Naive thymus-derived CD8-positive, alpha-beta T cell (primary cell): ENCODE data around the gene UCK1. TPM values are rescaled to one million over a fixed set of nuclear protein-coding genes. Genes with fewer than 3 reads are reported as not detected.
"Not testable (repeated sequence)": the region's sequence is repeated elsewhere in the genome, so short reads cannot be mapped to it uniquely, and the experiment has no call there.

Experiments
- ATAC-seq, 2 donors: fragments of 150-1000 bp; cut with Tn5 transposase in 1 of 2; sonication (Bioruptor Pico), chemical (Tn5 transposase) in 1 of 2; 1 replicate in 1 of 2; 2 replicates in 1 of 2; pipeline ENCODE4 v1.10.0; 2021; ENCODE audit warnings: mild to moderate bottlenecking in 2 of 2, moderate library complexity in 2 of 2
- POLR2A ChIA-PET: fragments of 350-600 bp; sonication (Branson Sonifier 250); formaldehyde crosslinking; loops from one replicate; lab custom pipeline; 2021; ENCODE audit warnings: antibody characterized with exemption; lab: Charles Lee
- DNase-seq, 10 donors: peaks; one replicate each; pipeline versions ENCODE4 v3.0.0 to v3.0.0-alpha.2; 2020 to 2022
- H3K27ac Mint-ChIP-seq, 10 donors: one replicate each; pipeline ENCODE4 v1.8.0; 2020 to 2022; ENCODE audit warnings: mild to moderate bottlenecking in 10 of 10, mixed read lengths in 10 of 10, moderate library complexity in 4 of 10, inconsistent platforms in 1 of 10
- H3K27me3 Mint-ChIP-seq, 5 donors: one replicate each; pipeline ENCODE4 v1.8.0; 2021 to 2022; ENCODE audit warnings: mixed read lengths in 5 of 5
- H3K36me3 Mint-ChIP-seq, 3 donors: one replicate each; pipeline ENCODE4 v1.8.0; 2020 to 2022; ENCODE audit warnings: mixed read lengths in 3 of 3, mild to moderate bottlenecking in 2 of 3, inconsistent platforms in 1 of 3
- H3K4me1 Mint-ChIP-seq, 4 donors: one replicate each; pipeline ENCODE4 v1.8.0; 2021 to 2022; ENCODE audit warnings: mixed read lengths in 4 of 4
- H3K4me3 Mint-ChIP-seq, 10 donors: one replicate each; pipeline ENCODE4 v1.8.0; 2020 to 2022; ENCODE audit warnings: mild to moderate bottlenecking in 10 of 10, mixed read lengths in 10 of 10, moderate library complexity in 6 of 10, inconsistent platforms in 1 of 10
- H3K9me3 Mint-ChIP-seq, 9 donors: one replicate each; pipeline ENCODE4 v1.8.0; 2020 to 2022; ENCODE audit warnings: mixed read lengths in 9 of 9, mild to moderate bottlenecking in 3 of 9, inconsistent platforms in 1 of 9, moderate library complexity in 1 of 9
- polyA plus RNA-seq, 3 donors: library from polyadenylated mRNA; unstranded; fragments of 300-500 nt; fragmentation: Illumina TruSeq; gene quantifications; one replicate each; pipeline ENCODE4 v1.2.3, GENCODE V29; 2021
- total RNA-seq, 8 experiments: library from RNA in 2 of 8; stranded (reverse) in 2 of 8; gene quantifications; one replicate each; pipeline ENCODE4 v1.2.3 and lab custom pipeline; 2021 to 2026

Gene UCK1
- total and polyA plus RNA-seq, 5 experiments from 2014 or later: 21.8 to 29.9 (median 24.0) TPM

GRCh38 chr9:131518553-131518952 lies 12.5 kb downstream of the UCK1 start:
- POLR2A ChIA-PET: no interaction called here
- Mint-ChIP-seq H3K36me3 (peaks cover 0 to 61% (median 12%) of the 10 kb centered on the region in 3 donors), H3K4me3 (no peak overlapping the region), H3K9me3 (no peaks in the 10 kb centered on the region), H3K4me1 (peaks cover 0 to 1% (median 0%) of the 10 kb centered on the region in 4 donors), H3K27ac (no peak overlapping the region), H3K27me3 (no peaks in the 10 kb centered on the region)
- no peak for ATAC-seq
- DNase-seq: no peak

- Mint-ChIP-seq H3K9me3 (no peaks in the 10 kb centered on the region), H3K4me3 (peak overlapping the region in 1 of 10 donors; percentile 29), H3K4me1 (peaks cover 0 to 1% (median 0%) of the 10 kb centered on the region in 4 donors), H3K36me3 (peaks cover 0 to 59% (median 12%) of the 10 kb centered on the region in 3 donors), H3K27ac (peak overlapping the region in 4 of 10 donors; percentile 11 to 48 (median 42)), H3K27me3 (no peaks in the 10 kb centered on the region)
- no peak for ATAC-seq
- no peak for DNase-seq
- POLR2A ChIA-PET: no interaction called here
These were observed 13.3 kb downstream of the UCK1 start for GRCh38 chr9:131517761-131518190.

- Mint-ChIP-seq H3K27ac (no peak overlapping the region), H3K9me3 (no peaks in the 10 kb centered on the region), H3K27me3 (no peaks in the 10 kb centered on the region), H3K4me3 (no peak overlapping the region), H3K4me1 (peaks cover 0 to 3% (median 0%) of the 10 kb centered on the region in 4 donors), H3K36me3 (peaks cover 0 to 62% (median 12%) of the 10 kb centered on the region in 3 donors)
- DNase-seq (no peak), ATAC-seq (no peak)
- POLR2A ChIA-PET: no interaction called here
These were observed 14.1 kb downstream of the UCK1 start for GRCh38 chr9:131516930-131517329.

GRCh38 chr9:131516100-131516499 lies 15.0 kb downstream of the UCK1 start:
- DNase-seq: no peak
- POLR2A ChIA-PET: no interaction called here
- peaks cover 0 to 62% (median 12%) of the 10 kb centered on the region in 3 donors for H3K36me3 Mint-ChIP-seq
- ATAC-seq: no peak
- no peak overlapping the region for H3K27ac Mint-ChIP-seq
- no peak overlapping the region for H3K4me3 Mint-ChIP-seq
- no peaks in the 10 kb centered on the region for H3K9me3 Mint-ChIP-seq
- peaks cover 0 to 3% (median 0%) of the 10 kb centered on the region in 4 donors for H3K4me1 Mint-ChIP-seq
- H3K27me3 Mint-ChIP-seq: no peaks in the 10 kb centered on the region

- ATAC-seq, H3K4me3 Mint-ChIP-seq, H3K4me1 Mint-ChIP-seq, H3K27me3 Mint-ChIP-seq, H3K9me3 Mint-ChIP-seq, POLR2A ChIA-PET, DNase-seq, H3K27ac Mint-ChIP-seq: not testable (repeated sequence)
- H3K36me3 Mint-ChIP-seq: peaks cover 0 to 64% (median 11%) of the 10 kb centered on the region in 3 donors
These were observed 15.5 kb downstream of the UCK1 start for GRCh38 chr9:131515559-131516031.

- H3K4me3 Mint-ChIP-seq: no peak overlapping the region
These were observed 17.9 kb downstream of the UCK1 start for GRCh38 chr9:131513177-131513576.

GRCh38 chr9:131511880-131512279 lies 19.2 kb downstream of the UCK1 start:
- Mint-ChIP-seq H3K36me3 (peaks cover 0 to 62% (median 7%) of the 10 kb centered on the region in 3 donors), H3K27me3 (no peaks in the 10 kb centered on the region), H3K4me3 (no peak overlapping the region), H3K4me1 (peaks cover 0 to 4% (median 2%) of the 10 kb centered on the region in 4 donors), H3K27ac (no peak overlapping the region), H3K9me3 (no peaks in the 10 kb centered on the region)
- ATAC-seq: no peak
- POLR2A ChIA-PET: interaction anchor here (0.6 to 1.2 kb wide), 2 partner anchors 113 to 115 kb away, joined by 3 read pairs; no protein-coding TSS in a partner anchor
- no peak for DNase-seq

More at GRCh38 chr9:131513177-131513576, 17.9 kb downstream of the UCK1 start:
- POLR2A ChIA-PET: interaction anchor here (1.1 kb wide), 2 partner anchors 10 to 26 kb away, joined by 3 read pairs; no protein-coding TSS in a partner anchor
- Mint-ChIP-seq H3K4me1 (peaks cover 0 to 4% (median 2%) of the 10 kb centered on the region in 4 donors), H3K27me3 (no peaks in the 10 kb centered on the region), H3K36me3 (peaks cover 0 to 64% (median 10%) of the 10 kb centered on the region in 3 donors), H3K9me3 (no peaks in the 10 kb centered on the region), H3K27ac (peak overlapping the region in 3 of 10 donors; percentile 24 to 37 (median 27))
- no peak for DNase-seq
- no peak for ATAC-seq

GRCh38 chr9:131511416-131511815 lies 19.6 kb downstream of the UCK1 start:
- Mint-ChIP-seq H3K27me3 (no peaks in the 10 kb centered on the region), H3K27ac (no peak overlapping the region), H3K9me3 (no peaks in the 10 kb centered on the region), H3K36me3 (peaks cover 0 to 61% (median 7%) of the 10 kb centered on the region in 3 donors), H3K4me3 (no peak overlapping the region), H3K4me1 (peaks cover 0 to 4% (median 2%) of the 10 kb centered on the region in 4 donors)
- POLR2A ChIA-PET: interaction anchor here (0.8 to 1.2 kb wide), 2 partner anchors 9 to 112 kb away, joined by 3 read pairs; no protein-coding TSS in a partner anchor
- DNase-seq (no peak), ATAC-seq (no peak)

- H3K4me1 Mint-ChIP-seq: peaks cover 27 to 60% (median 43%) of the 10 kb centered on the region in 4 donors
- ATAC-seq (no peak), DNase-seq (no peak)
- H3K9me3 Mint-ChIP-seq: no peaks in the 10 kb centered on the region
- H3K36me3 Mint-ChIP-seq: peaks cover 0 to 30% (median 3%) of the 10 kb centered on the region in 3 donors
- peak overlapping the region in 3 of 10 donors; percentile 17 to 36 (median 21) for H3K27ac Mint-ChIP-seq
- peak overlapping the region in 8 of 10 donors; percentile 26 to 96 (median 57) for H3K4me3 Mint-ChIP-seq
- H3K27me3 Mint-ChIP-seq: no peaks in the 10 kb centered on the region
- POLR2A ChIA-PET: interaction anchor here (0.6 to 0.7 kb wide), 2 partner anchors 15 to 80 kb away, joined by 3 to 6 read pairs; no protein-coding TSS in a partner anchor
These were observed 26.1 kb downstream of the UCK1 start for GRCh38 chr9:131505012-131505411.

- DNase-seq (peak in 9 of 10 donors; percentile 17 to 47 (median 28)), ATAC-seq (peak; percentile 9 to 39)
- H3K4me1 Mint-ChIP-seq: peaks cover 34 to 69% (median 55%) of the 10 kb centered on the region in 4 donors
- POLR2A ChIA-PET: interaction anchor here (0.6 to 1.0 kb wide), 7 partner anchors 75 to 154 kb away, joined by 3 to 7 read pairs (median 4); no protein-coding TSS in a partner anchor
- no peaks in the 10 kb centered on the region for H3K9me3 Mint-ChIP-seq
- peaks cover 0 to 22% (median 0%) of the 10 kb centered on the region in 3 donors for H3K36me3 Mint-ChIP-seq
- H3K4me3 Mint-ChIP-seq: peak overlapping the region; percentile 90 to 97 (median 93)
- H3K27ac Mint-ChIP-seq: peak overlapping the region; percentile 73 to 94 (median 91)
- H3K27me3 Mint-ChIP-seq: no peaks in the 10 kb centered on the region
These were observed 27.2 kb downstream of the UCK1 start for GRCh38 chr9:131503626-131504465.

GRCh38 chr9:131502781-131503625 lies 28.1 kb downstream of the UCK1 start, which contains the start of gene POMT1:
Gene POMT1 (plus strand): TSS chr9:131502918. CDS start chr9:131504219, 1,301 bp downstream.
- peak; percentile 57 to 61 for ATAC-seq
- Mint-ChIP-seq H3K4me3 (peak within 1 kb of the TSS; percentile 90 to 97 (median 93)), H3K36me3 (peaks cover 0 to 23% (median 0%) of the 10 kb centered on the region in 3 donors), H3K27ac (peak within 1 kb of the TSS; percentile 86 to 98 (median 94)), H3K4me1 (peaks cover 34 to 75% (median 63%) of the 10 kb centered on the region in 4 donors), H3K27me3 (no peaks in the 10 kb centered on the region), H3K9me3 (no peaks in the 10 kb centered on the region)
- POLR2A ChIA-PET: interaction anchor here (0.7 to 1.0 kb wide), 6 partner anchors 76 to 153 kb away, joined by 3 to 7 read pairs (median 4); no protein-coding TSS in a partner anchor
- peak; percentile 83 to 93 (median 87) for DNase-seq
